HG03442 (cell line): Measurements from ENCODE around the gene RNF38.
"Not testable (repeated sequence)": the region's sequence is repeated elsewhere in the genome, so short reads cannot be mapped to it uniquely, and the experiment has no call there.

Experiments
- ATAC-seq: cut with Tn5 transposase; IDR thresholded peaks from one replicate; pipeline ENCODE4 v1.9.1; 2021; ENCODE audit warnings: mild to moderate bottlenecking, moderate library complexity; ENCODE audit not compliant: unreplicated experiment

RNF38 gene

DNA sequence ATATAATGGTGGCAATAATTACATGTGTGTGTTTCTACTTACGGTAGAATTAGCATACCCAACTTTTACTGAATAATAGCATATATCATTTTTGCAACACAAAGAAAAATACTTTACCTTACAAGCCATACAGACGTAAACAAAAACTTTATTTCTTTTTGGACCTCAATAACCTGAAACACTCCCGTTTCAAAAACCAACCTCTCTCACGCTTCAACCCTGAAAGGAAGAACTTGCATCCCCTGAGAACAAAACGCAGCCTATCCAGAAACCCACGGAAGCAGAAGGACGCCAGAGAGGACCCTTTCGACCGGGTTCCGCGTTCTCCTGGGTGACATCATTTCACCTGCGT is at the start of gene RNF38:
TSS of gene RNF38 (minus strand) at position 290 of the 352 bp plus-strand sequence. CDS start at position 129, 161 bp downstream.
- ATAC-seq = no peak

GRCh38 chr9:36448555-36448954 is 48.5 kb upstream of the RNF38 start:
- not testable (repeated sequence) for ATAC-seq

GRCh38 chr9:36448017-36448416 is 47.9 kb upstream of the RNF38 start:
- no peak for ATAC-seq

GRCh38 chr9:36446678-36447077 is 46.6 kb upstream of the RNF38 start:
- not testable (repeated sequence) for ATAC-seq

DNA sequence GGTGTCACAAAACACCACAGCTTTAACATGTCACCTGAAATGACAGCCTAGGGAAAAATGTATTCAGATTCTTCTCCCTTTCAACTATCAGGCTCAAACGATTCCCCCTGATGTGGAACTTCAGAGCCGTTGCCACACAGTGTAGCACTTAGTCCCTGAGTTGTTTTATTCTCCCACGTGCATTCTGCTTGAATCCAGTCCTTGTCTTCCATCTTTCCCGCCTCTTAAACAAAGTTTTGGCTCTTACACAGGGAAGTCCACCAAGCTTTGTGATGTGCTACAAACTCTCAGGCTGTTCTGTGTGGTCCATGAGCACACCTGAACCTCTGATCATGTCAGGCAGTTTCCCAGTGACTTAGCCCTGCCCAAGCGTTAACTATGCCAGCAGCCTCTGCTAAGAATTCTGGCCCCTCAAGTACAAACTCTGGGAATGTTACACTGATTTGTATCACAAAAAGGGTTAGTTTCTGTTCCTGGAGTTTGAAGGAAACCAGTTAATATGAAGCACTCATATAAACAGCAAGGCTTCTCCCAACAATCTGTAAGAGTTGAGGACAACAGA is 45.8 kb upstream of the RNF38 start:
- no peak for ATAC-seq

- no peak for ATAC-seq
Measured at GRCh38 chr9:36444203-36444602, 44.1 kb upstream of the RNF38 start.

- ATAC-seq = no peak
Measured at GRCh38 chr9:36443581-36443980, 43.5 kb upstream of the RNF38 start.

- ATAC-seq = no peak
Measured at GRCh38 chr9:36442710-36443109, 42.6 kb upstream of the RNF38 start.

GRCh38 chr9:36441966-36442365 is 41.9 kb upstream of the RNF38 start:
- ATAC-seq = no peak

GRCh38 chr9:36438536-36439236 is 38.6 kb upstream of the RNF38 start:
- no peak for ATAC-seq

DNA sequence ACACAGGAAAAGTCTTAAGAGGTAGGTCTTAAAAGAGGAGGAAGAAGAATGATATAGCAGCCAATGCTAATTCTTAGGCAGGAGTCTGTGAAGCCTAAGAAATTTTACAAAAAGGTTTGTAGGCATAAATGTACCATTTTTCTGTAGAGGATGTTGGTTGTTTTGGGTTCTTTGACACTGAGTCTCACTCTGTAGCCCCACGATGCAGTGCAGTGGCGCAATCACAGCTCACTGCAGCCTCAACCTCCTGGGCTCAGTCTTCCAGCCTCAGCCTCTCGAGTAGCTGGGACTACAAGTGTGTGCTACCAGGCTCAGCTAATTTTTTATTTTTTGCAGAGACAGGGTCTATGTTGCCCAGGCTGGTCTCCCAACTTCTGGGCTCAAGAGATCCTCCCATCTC is 37.7 kb upstream of the RNF38 start:
- ATAC-seq = no peak

DNA sequence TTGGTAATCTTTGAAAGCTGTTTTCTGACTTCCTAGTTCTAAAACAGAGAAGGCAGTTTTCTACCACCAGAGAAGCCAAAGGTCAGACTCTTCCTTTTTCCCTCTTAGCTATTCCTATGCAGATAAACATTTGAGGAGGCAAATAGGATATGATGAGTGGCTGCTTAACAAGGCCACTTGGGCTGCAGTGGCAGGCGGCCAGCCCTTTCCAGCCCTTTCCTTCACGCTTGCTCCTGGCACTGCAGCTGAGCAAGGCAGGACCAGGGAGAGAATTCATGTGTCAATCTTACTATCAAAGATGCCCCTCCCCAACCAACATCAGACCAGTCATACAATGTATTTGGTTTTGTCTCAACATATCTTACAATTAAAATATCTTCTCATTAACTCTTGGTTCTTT is 36.8 kb upstream of the RNF38 start:
- ATAC-seq = no peak

DNA sequence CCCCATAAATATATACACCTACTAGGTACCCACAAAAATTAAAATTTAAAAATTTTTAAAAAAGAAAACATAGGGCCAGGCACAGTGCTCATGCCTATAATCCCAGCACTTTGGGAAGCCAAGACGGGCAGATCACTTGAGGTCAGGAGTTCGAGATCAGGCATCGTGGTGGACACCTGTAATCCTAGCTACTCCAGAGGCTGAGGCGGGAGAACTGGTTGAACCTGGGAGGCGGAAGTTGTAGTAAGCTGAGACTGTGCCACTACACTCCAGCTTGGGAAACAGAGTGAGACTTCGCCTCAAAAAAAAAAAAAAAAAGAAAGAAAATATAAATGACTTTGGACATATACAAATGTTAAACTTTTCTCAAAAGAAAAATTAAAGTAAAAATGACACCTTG is 33.3 kb upstream of the RNF38 start:
- ATAC-seq = no peak

GRCh38 chr9:36431078-36431477 is 31.0 kb upstream of the RNF38 start:
- no peak for ATAC-seq

GRCh38 chr9:36426945-36427344 is 26.9 kb upstream of the RNF38 start:
- no peak for ATAC-seq

DNA sequence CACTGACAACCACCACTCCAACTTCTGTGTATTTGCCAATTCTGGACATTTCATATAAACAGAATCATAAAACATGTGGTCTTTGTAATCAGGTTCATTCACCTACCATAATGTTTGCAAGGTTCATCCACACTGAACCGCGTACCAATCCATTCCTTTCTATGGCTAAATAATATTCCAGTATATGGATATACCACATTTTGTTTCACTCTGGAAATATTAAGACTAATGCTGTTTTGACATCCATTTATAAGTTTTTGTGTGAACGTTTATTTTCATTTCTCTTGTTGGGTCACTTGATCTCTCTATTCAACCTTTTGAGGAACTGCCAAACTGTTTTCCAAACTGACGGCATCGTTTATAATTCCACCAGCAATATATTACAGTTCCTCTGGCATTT is 26.3 kb upstream of the RNF38 start:
- ATAC-seq = no peak

GRCh38 chr9:36424289-36425055 is 24.4 kb upstream of the RNF38 start:
- no peak for ATAC-seq

DNA sequence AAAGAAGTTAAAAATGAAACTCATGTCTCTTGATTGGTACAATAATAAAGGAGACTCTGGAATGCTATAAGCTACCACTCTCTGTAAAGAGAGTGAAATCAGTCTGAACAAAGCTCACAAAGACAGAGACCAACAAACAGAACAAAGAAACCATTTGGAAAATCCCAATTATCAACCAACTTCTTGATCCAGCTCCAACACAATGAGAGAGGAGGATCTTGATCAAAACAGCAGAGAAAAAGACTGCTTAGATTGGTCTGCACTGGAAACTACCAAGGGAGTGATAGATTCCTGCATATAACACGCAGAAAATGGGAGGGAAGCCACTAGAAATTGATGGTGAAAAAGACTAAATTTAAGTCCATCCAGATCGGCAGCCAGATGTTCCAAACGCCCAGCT is 23.1 kb upstream of the RNF38 start:
- ATAC-seq = no peak

DNA sequence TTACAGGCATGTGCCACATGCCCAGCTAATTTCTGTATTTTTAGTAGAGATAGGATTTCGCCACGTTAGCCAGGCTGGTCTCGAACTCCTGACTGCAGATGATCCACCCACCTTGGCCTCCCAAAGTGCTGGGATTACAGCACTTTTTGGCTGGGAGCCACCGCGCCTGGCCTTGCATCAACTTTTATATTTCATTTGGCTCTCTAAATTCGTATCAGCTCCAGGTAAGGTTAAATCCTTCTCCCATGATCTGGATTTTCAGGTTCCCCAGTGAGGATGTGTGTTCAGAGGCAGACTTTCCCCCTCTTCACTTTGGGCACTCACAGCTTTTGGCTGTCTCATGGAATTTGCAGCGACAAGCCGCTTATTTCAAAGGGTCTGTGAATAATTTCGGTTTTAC is 16.8 kb upstream of the RNF38 start:
- ATAC-seq = no peak

DNA sequence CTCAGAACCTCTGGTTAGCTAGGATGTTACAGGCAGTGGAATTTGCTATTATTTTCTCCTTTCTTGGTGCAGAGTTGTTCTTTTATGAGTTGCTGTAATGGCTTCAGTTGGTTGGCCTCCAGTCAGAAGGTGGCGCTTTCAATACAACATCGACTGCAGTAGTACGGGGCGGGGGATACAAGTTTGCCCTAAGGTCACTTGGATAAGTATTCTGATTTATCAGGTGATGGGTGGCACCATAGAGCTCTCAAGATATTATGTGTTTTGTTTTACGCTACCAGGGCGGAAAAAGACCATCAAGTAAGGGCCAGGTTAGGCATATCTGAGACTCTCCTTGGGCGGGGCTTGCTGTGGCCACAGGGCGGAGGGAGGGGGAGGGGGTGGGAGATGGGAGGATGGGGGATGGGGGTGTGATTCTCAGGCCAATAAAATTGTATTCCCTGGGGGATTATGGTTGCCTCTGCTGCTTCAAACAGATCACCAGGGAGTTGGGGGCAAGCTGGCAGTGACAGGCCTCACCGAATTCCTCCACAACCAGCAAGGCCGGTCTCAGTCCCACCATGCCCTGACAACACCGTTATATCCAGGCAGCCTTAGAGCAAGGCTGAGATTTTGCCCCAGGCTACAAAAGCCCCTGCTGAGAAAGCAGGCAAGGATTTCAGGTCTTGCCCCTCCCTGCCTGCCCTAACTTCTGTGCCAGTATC is 15.9 kb upstream of the RNF38 start:
- ATAC-seq = no peak

DNA sequence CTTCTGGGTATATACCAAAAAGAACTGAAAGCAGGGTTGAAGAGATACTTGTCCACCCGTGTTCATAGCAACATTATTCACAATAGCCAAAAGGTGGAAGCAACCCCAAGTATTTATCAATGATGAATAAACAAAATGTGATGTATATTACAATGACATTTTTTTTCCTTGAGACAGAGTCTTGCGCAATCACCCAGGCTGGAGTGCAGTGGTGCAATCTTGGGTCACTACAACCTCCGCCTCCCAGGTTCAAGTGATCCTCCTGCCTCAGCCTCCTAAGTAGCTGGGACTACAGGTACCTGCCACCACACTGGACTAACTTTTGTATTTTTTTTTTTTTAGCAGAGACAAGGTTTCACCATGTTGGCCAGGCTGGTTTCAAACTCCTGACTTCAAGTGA is 11.3 kb upstream of the RNF38 start:
- not testable (repeated sequence) for ATAC-seq

DNA sequence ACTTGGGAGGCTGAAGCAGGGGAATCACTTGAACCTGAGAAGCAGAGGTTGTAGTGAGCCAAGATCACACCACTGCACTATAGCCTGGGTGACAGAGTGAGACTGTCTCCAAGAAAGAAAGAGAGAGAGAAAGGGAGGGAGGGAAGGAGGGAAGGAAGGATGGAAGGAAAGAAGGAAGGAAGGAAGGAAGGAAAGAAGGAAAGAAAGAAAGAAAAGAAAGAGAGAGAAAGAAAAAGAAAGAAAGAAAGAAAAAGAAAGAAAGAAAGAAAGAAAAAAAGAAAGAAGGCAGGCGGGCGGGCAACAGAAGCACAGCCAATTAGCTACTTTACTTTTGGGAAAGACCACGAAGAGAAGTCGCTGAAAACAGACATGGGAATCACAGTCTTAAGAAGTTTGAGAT is 9.0 kb upstream of the RNF38 start:
- not testable (repeated sequence) for ATAC-seq
